Measurements from ENCODE around the gene IQCF5. TPM values are rescaled to one million over a fixed set of nuclear protein-coding genes. Genes with fewer than 3 reads are reported as not detected.
"Not testable (repeated sequence)": the region's sequence is repeated elsewhere in the genome, so short reads cannot be mapped to it uniquely, and the experiment has no call there.

IQCF5 gene
- not detected in 2 replicates for total RNA-seq

GRCh38 chr3:51875501-51875900 is at the start of gene IQCF5:
TSS of gene IQCF5 (minus strand) at chr3:51875601. CDS start at chr3:51875531, 70 bp downstream.
- no peak within 1 kb of the TSS for H3K27ac Mint-ChIP-seq
- ChIA-PET POLR2A (no interaction called here), CTCF (no interaction called here)
- no peaks in the 10 kb centered on the region for H3K9me3 Mint-ChIP-seq
- TF ChIP-seq, protein P1, sequence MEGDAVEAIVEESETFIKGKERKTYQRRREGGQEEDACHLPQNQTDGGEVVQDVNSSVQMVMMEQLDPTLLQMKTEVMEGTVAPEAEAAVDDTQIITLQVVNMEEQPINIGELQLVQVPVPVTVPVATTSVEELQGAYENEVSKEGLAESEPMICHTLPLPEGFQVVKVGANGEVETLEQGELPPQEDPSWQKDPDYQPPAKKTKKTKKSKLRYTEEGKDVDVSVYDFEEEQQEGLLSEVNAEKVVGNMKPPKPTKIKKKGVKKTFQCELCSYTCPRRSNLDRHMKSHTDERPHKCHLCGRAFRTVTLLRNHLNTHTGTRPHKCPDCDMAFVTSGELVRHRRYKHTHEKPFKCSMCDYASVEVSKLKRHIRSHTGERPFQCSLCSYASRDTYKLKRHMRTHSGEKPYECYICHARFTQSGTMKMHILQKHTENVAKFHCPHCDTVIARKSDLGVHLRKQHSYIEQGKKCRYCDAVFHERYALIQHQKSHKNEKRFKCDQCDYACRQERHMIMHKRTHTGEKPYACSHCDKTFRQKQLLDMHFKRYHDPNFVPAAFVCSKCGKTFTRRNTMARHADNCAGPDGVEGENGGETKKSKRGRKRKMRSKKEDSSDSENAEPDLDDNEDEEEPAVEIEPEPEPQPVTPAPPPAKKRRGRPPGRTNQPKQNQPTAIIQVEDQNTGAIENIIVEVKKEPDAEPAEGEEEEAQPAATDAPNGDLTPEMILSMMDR (IDR thresholded peaks at IDR 0.05) = no peak
- H3K36me3 Mint-ChIP-seq (ENCODE audit: low read depth) = no peaks in the 10 kb centered on the region
- H3K4me3 Mint-ChIP-seq = no peak within 1 kb of the TSS
- intact Hi-C loops (cut with micrococcal nuclease) = no loop called here
- ATAC-seq (ENCODE audit: low read depth) (no peak), DNase-seq (no peak)
- peaks cover 22% of the 10 kb centered on the region for H3K27me3 Mint-ChIP-seq
- no peaks in the 10 kb centered on the region for H3K4me1 Mint-ChIP-seq

DNA sequence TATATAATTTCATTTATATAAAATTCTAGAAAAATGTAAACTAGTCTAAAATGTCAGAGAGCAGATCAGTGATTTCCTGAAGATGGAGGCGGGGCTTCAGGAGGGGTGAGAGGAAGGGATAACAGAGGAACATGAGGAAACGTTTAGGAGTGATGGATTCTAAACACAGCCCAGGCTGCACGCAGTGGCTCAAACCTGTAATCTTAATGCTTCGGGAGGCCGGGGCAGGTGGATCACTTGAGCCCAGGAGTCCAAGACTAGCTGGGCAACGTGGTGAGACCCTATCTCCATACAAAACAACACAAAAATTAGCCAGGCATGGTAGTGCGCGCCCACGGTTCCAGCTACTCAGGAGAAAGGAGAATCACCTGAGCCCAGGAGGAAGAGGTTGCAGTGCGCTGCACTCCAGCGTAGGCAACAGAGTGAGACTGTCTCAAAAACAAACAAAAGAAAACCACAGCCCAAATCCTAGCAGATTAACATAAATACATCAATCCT is 45.7 kb upstream of the IQCF5 start:
- POLR2A ChIA-PET = no interaction called here
- DNase-seq = no peak
- Mint-ChIP-seq H3K27me3 (peaks cover 3% of the 10 kb centered on the region), H3K4me3 (no peak overlapping the region), H3K36me3 (ENCODE audit: low read depth) (no peaks in the 10 kb centered on the region), H3K27ac (no peak overlapping the region), H3K9me3 (no peaks in the 10 kb centered on the region), H3K4me1 (no peaks in the 10 kb centered on the region)
- ATAC-seq (ENCODE audit: low read depth) = no peak
- CTCF ChIA-PET = no interaction called here
- intact Hi-C loops (cut with micrococcal nuclease) = no loop called here
- TF ChIP-seq, protein P1 (IDR thresholded peaks at IDR 0.05) = no peak

DNA sequence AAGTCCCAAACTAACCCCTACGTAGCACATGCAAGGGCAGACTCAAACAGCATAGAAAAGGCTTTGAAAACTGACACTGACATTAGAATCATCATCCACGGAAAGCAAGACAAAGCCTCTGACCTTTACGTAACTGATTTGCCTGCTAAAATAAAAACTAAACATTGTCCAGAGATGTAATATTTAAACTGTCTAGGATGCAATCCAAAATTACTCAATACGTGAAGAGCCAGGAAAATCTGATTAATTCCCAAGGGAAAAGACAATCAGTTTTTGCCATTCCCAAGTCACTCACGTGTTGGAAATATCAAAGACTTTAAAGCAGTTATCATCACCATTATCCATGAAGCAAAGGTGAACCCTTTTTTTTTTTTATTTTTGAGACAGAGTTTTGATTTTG is 41.0 kb upstream of the IQCF5 start:
- Mint-ChIP-seq H3K27ac (no peak overlapping the region), H3K4me3 (no peak overlapping the region), H3K36me3 (ENCODE audit: low read depth) (no peaks in the 10 kb centered on the region), H3K4me1 (no peaks in the 10 kb centered on the region), H3K9me3 (no peaks in the 10 kb centered on the region), H3K27me3 (peaks cover 12% of the 10 kb centered on the region)
- intact Hi-C loops (cut with micrococcal nuclease) = no loop called here
- ChIA-PET CTCF (no interaction called here), POLR2A (no interaction called here)
- TF ChIP-seq, protein P1 (IDR thresholded peaks at IDR 0.05) = no peak
- no peak for DNase-seq
- no peak for ATAC-seq (ENCODE audit: low read depth)

DNA sequence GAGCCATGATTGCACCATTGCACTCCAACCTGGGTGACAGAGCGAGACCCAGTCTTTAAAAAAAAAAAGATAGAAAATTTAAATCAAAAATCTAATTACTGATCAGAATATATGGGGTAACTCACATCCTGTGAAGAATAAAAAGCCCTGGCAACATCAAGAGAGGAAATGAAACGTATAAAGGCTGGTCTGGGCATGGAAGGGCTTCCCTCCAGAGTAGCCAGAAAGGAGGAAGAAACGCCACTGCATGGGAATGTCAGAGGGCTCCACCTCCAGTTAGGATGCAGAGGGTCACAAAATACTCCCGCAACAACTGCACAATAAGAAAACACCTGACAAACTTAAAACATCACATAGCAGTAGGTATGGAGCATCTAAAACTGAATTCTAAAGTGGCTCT is 32.6 kb upstream of the IQCF5 start:
- POLR2A ChIA-PET = no interaction called here
- ATAC-seq (ENCODE audit: low read depth) (no peak), DNase-seq (no peak)
- Mint-ChIP-seq H3K4me1 (no peaks in the 10 kb centered on the region), H3K27me3 (peaks cover 23% of the 10 kb centered on the region), H3K4me3 (no peak overlapping the region), H3K27ac (no peak overlapping the region), H3K36me3 (ENCODE audit: low read depth) (no peaks in the 10 kb centered on the region), H3K9me3 (peaks cover 20% of the 10 kb centered on the region)
- intact Hi-C loops (cut with micrococcal nuclease) = no loop called here
- TF ChIP-seq, protein P1 (IDR thresholded peaks at IDR 0.05) = no peak
- CTCF ChIA-PET = no interaction called here

GRCh38 chr3:51904034-51904823 is 28.8 kb upstream of the IQCF5 start:
- H3K9me3 Mint-ChIP-seq = peaks cover 19% of the 10 kb centered on the region
- CTCF ChIA-PET = no interaction called here
- TF ChIP-seq, protein P1 (IDR thresholded peaks at IDR 0.05) = no peak
- H3K36me3 Mint-ChIP-seq (ENCODE audit: low read depth) = no peaks in the 10 kb centered on the region
- H3K27me3 Mint-ChIP-seq = peaks cover 43% of the 10 kb centered on the region
- ATAC-seq (ENCODE audit: low read depth) (no peak), DNase-seq (no peak)
- intact Hi-C loops (cut with micrococcal nuclease) = no loop called here
- POLR2A ChIA-PET = no interaction called here
- H3K4me3 Mint-ChIP-seq = no peak overlapping the region
- H3K27ac Mint-ChIP-seq = no peak overlapping the region
- no peaks in the 10 kb centered on the region for H3K4me1 Mint-ChIP-seq

GRCh38 chr3:51902361-51902760 is 27.0 kb upstream of the IQCF5 start:
- H3K27ac Mint-ChIP-seq; intact Hi-C loops (cut with micrococcal nuclease); H3K4me1 Mint-ChIP-seq; DNase-seq; CTCF ChIA-PET; ATAC-seq (ENCODE audit: low read depth); POLR2A ChIA-PET; H3K4me3 Mint-ChIP-seq; H3K36me3 Mint-ChIP-seq (ENCODE audit: low read depth): not testable (repeated sequence)
- H3K27me3 Mint-ChIP-seq = peaks cover 50% of the 10 kb centered on the region
- peaks cover 12% of the 10 kb centered on the region for H3K9me3 Mint-ChIP-seq

- H3K27me3 Mint-ChIP-seq = peaks cover 52% of the 10 kb centered on the region
- intact Hi-C loops (cut with micrococcal nuclease); H3K27ac Mint-ChIP-seq; H3K9me3 Mint-ChIP-seq; H3K4me3 Mint-ChIP-seq; CTCF ChIA-PET; POLR2A ChIA-PET; ATAC-seq (ENCODE audit: low read depth); H3K4me1 Mint-ChIP-seq; DNase-seq; H3K36me3 Mint-ChIP-seq (ENCODE audit: low read depth): not testable (repeated sequence)
These were observed 24.6 kb upstream of the IQCF5 start for GRCh38 chr3:51900043-51900442.

Data from activated B cell treated with CpG ODN at 0.5 μM for 24 hours (primary cell).